Measurements from ENCODE around the gene BICC1.
A peak's percentile ranks its signal among the peaks of the same experiment; 100 is the strongest.

The BICC1 gene, protein sequence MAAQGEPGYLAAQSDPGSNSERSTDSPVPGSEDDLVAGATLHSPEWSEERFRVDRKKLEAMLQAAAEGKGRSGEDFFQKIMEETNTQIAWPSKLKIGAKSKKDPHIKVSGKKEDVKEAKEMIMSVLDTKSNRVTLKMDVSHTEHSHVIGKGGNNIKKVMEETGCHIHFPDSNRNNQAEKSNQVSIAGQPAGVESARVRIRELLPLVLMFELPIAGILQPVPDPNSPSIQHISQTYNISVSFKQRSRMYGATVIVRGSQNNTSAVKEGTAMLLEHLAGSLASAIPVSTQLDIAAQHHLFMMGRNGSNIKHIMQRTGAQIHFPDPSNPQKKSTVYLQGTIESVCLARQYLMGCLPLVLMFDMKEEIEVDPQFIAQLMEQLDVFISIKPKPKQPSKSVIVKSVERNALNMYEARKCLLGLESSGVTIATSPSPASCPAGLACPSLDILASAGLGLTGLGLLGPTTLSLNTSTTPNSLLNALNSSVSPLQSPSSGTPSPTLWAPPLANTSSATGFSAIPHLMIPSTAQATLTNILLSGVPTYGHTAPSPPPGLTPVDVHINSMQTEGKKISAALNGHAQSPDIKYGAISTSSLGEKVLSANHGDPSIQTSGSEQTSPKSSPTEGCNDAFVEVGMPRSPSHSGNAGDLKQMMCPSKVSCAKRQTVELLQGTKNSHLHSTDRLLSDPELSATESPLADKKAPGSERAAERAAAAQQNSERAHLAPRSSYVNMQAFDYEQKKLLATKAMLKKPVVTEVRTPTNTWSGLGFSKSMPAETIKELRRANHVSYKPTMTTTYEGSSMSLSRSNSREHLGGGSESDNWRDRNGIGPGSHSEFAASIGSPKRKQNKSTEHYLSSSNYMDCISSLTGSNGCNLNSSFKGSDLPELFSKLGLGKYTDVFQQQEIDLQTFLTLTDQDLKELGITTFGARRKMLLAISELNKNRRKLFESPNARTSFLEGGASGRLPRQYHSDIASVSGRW
- long read RNA-seq, partial matches to known transcripts, result 0 of 1 reads
- long read RNA-seq, other reads (novel, unspliced or antisense), result 1 of 1 reads

DNA sequence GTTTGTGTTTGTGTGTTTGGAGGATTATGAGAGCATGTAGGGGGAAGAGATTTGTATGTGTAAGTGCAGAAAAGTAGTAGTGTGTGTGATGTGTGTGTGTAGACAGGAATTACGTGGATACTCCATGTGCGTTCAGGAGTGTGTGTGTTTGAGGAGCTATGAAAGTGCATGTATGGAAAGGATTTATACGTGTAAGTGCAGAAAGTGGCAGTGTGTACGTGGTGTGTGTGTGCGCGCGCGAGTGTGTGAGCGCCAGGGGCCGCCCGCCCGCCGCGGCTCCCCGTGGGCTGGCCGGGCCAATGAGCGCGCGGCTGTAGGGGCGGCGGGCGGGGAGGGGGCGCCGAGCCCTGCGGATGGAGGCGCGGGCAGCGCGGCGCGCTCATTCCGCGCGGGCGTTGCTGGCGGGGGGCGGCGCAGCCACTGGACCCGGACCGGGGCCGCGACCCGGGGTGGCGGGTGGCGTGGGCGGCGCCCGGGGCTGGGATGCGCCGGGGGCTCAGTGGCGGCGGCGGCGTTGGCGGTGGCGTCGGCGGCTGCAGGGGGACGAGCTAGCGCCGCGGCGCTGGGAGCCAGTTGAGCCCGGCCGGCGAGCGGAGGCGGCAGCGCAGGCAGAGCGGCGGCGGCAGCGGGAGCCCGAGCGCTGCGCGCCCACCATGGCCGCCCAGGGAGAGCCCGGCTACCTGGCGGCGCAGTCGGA is at the start of gene BICC1:
TSS of gene BICC1 (plus strand) at position 382 of the 697 bp plus-strand sequence. CDS start at position 654, 272 bp downstream.
- DNase-seq (ENCODE audit: low read depth in 1 of 2, low spot score in 1 of 2), result no peak
- Histone ChIP-seq H3K27ac (replicated peaks) (no peak within 1 kb of the TSS), H3K27me3 (ENCODE audit: insufficient read depth, poor library complexity, severe bottlenecking) (peaks cover 23% of the 10 kb centered on the region)

DNA sequence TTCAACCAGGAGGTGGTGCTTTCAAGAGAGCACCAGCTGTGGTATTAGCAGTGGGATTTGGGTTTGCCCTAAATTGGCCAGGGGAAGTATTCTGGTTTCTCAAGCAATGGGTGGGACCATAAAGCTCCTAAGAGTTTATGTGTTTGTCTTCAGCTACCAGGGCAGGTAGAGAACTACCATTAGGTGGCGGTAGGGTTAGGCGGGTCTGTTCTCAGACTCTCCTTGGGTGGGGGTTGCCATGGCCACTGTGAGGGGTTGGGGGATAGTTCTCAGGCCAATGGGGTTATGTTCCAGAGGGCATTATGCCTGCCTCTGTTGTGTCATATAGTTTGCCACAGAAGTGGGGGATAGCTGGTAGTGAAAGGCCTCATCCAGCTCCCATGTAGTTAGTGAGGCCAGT is 47.7 kb upstream of the BICC1 start:
- Histone ChIP-seq H3K27me3 (ENCODE audit: insufficient read depth, poor library complexity, severe bottlenecking) (no peaks in the 10 kb centered on the region), H3K4me3 (replicated peaks; ENCODE audit: insufficient read depth, low read length) (no peak overlapping the region), H3K27ac (replicated peaks) (no peak overlapping the region)
- DNase-seq (ENCODE audit: low read depth in 1 of 2, low spot score in 1 of 2), result no peak
- TF ChIP-seq POLR2AphosphoS5 (IDR thresholded peaks at IDR 0.05; ENCODE audit: low read depth) (no peak), GABPA (IDR thresholded peaks at IDR 0.05; ENCODE audit: low read depth) (no peak), SPI1 (IDR thresholded peaks at IDR 0.05; ENCODE audit: borderline replicate concordance, low read depth) (no peak)
- TF ChIP-seq, protein P1, sequence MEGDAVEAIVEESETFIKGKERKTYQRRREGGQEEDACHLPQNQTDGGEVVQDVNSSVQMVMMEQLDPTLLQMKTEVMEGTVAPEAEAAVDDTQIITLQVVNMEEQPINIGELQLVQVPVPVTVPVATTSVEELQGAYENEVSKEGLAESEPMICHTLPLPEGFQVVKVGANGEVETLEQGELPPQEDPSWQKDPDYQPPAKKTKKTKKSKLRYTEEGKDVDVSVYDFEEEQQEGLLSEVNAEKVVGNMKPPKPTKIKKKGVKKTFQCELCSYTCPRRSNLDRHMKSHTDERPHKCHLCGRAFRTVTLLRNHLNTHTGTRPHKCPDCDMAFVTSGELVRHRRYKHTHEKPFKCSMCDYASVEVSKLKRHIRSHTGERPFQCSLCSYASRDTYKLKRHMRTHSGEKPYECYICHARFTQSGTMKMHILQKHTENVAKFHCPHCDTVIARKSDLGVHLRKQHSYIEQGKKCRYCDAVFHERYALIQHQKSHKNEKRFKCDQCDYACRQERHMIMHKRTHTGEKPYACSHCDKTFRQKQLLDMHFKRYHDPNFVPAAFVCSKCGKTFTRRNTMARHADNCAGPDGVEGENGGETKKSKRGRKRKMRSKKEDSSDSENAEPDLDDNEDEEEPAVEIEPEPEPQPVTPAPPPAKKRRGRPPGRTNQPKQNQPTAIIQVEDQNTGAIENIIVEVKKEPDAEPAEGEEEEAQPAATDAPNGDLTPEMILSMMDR (IDR thresholded peaks at IDR 0.05; ENCODE audit: insufficient read depth, low read length), result no peak
- TF ChIP-seq, protein P2, sequence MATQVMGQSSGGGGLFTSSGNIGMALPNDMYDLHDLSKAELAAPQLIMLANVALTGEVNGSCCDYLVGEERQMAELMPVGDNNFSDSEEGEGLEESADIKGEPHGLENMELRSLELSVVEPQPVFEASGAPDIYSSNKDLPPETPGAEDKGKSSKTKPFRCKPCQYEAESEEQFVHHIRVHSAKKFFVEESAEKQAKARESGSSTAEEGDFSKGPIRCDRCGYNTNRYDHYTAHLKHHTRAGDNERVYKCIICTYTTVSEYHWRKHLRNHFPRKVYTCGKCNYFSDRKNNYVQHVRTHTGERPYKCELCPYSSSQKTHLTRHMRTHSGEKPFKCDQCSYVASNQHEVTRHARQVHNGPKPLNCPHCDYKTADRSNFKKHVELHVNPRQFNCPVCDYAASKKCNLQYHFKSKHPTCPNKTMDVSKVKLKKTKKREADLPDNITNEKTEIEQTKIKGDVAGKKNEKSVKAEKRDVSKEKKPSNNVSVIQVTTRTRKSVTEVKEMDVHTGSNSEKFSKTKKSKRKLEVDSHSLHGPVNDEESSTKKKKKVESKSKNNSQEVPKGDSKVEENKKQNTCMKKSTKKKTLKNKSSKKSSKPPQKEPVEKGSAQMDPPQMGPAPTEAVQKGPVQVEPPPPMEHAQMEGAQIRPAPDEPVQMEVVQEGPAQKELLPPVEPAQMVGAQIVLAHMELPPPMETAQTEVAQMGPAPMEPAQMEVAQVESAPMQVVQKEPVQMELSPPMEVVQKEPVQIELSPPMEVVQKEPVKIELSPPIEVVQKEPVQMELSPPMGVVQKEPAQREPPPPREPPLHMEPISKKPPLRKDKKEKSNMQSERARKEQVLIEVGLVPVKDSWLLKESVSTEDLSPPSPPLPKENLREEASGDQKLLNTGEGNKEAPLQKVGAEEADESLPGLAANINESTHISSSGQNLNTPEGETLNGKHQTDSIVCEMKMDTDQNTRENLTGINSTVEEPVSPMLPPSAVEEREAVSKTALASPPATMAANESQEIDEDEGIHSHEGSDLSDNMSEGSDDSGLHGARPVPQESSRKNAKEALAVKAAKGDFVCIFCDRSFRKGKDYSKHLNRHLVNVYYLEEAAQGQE (IDR thresholded peaks at IDR 0.05; ENCODE audit: insufficient replicate concordance, low read depth), result no peak

More for the DNA sequence above, at the start of gene BICC1:
- TF ChIP-seq, protein P2 (IDR thresholded peaks at IDR 0.05; ENCODE audit: insufficient replicate concordance, low read depth), result no peak
- TF ChIP-seq, protein P1 (IDR thresholded peaks at IDR 0.05; ENCODE audit: insufficient read depth, low read length), result no peak
- TF ChIP-seq GABPA (IDR thresholded peaks at IDR 0.05; ENCODE audit: low read depth) (no peak), SPI1 (IDR thresholded peaks at IDR 0.05; ENCODE audit: borderline replicate concordance, low read depth) (no peak), POLR2AphosphoS5 (IDR thresholded peaks at IDR 0.05; ENCODE audit: low read depth) (no peak)
- peak within 1 kb of the TSS; percentile 52 for H3K4me3 ChIP-seq (replicated peaks; ENCODE audit: insufficient read depth, low read length)

DNA sequence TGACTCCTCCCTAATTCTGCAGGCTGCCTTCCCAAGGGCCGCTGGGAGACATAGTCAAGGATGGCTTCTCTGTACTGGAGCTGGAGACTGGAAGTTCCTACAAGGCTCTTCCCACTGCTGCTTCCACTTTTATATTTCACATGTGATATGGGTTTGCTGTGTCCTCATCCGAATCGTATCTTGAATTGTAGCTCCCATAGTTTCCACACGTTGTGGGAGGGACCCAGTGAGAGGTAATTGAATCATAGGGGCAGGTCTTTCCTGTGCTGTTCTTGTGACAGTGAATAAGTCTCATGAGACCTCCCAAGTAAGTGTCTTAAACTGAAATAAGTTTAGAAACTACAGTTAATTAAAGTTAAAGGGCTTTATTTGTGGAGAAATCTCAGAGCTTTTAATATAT is 47.0 kb upstream of the BICC1 start:
- H3K27ac ChIP-seq (replicated peaks), result no peak overlapping the region

More for the DNA sequence above, 47.0 kb upstream of the BICC1 start:
- Histone ChIP-seq H3K27me3 (ENCODE audit: insufficient read depth, poor library complexity, severe bottlenecking) (no peaks in the 10 kb centered on the region), H3K4me3 (replicated peaks; ENCODE audit: insufficient read depth, low read length) (no peak overlapping the region)
- DNase-seq (ENCODE audit: low read depth in 1 of 2, low spot score in 1 of 2), result no peak
- TF ChIP-seq, protein P1 (IDR thresholded peaks at IDR 0.05; ENCODE audit: insufficient read depth, low read length), result no peak
- TF ChIP-seq POLR2AphosphoS5 (IDR thresholded peaks at IDR 0.05; ENCODE audit: low read depth) (no peak), SPI1 (IDR thresholded peaks at IDR 0.05; ENCODE audit: borderline replicate concordance, low read depth) (no peak), GABPA (IDR thresholded peaks at IDR 0.05; ENCODE audit: low read depth) (no peak)
- TF ChIP-seq, protein P2 (IDR thresholded peaks at IDR 0.05; ENCODE audit: insufficient replicate concordance, low read depth), result no peak

Measured in HL-60 (cell line).